GM23338 (cell line): ENCODE measurements around the gene NCLN. TPM values are rescaled to one million over a fixed set of nuclear protein-coding genes. Genes with fewer than 3 reads are reported as not detected.

Experiments
- ATAC-seq: fragments of 200-7000 bp; cut with Tn5 transposase; 3 replicates; pipeline ENCODE4 v1.9.1; 2020
- DNase-seq: peaks from one replicate; pipeline ENCODE4 v3.0.0-alpha.2; 2015; ENCODE audit warnings: low spot score
- H2AFZ ChIP-seq: fragments of 200-600 bp; sonication (generic); 2 replicates; pipeline ENCODE4 v1.8.0; 2016; ENCODE audit warnings: antibody characterized with exemption, mild to moderate bottlenecking, moderate library complexity
- H3F3A ChIP-seq: fragments of 200-600 bp; sonication (generic); replicated peaks from 2 replicates; pipeline ENCODE4 v1.8.0; 2017; ENCODE audit warnings: antibody characterized with exemption, mixed run types, low read depth
- H3K27ac ChIP-seq: fragments of 200-600 bp; sonication (generic); 2 replicates; pipeline ENCODE4 v1.6.1; 2016; ENCODE audit warnings: low read depth
- H3K27me3 ChIP-seq: fragments of 200-600 bp; sonication (generic); 2 replicates; pipeline ENCODE4 v1.8.0; 2016; ENCODE audit warnings: mild to moderate bottlenecking, mixed run types, moderate library complexity; ENCODE audit not compliant: insufficient read depth
- H3K36me3 ChIP-seq: fragments of 200-600 bp; sonication (generic); 2 replicates; pipeline ENCODE4 v1.8.0; 2016; ENCODE audit warnings: mild to moderate bottlenecking; ENCODE audit not compliant: insufficient read depth
- H3K4me1 ChIP-seq: fragments of 200-600 bp; sonication (generic); 2 replicates; pipeline ENCODE4 v1.8.0; 2016; ENCODE audit warnings: mild to moderate bottlenecking, moderate library complexity; ENCODE audit not compliant: insufficient read depth
- H3K4me2 ChIP-seq: fragments of 200-600 bp; sonication (generic); 2 replicates; pipeline ENCODE4 v1.7.1; 2017; ENCODE audit warnings: mixed run types
- H3K4me3 ChIP-seq: fragments of 200-600 bp; sonication (generic); 2 replicates; pipeline ENCODE4 v1.6.1; 2016; ENCODE audit warnings: mixed run types
- H3K79me2 ChIP-seq: fragments of 200-600 bp; sonication (generic); replicated peaks from 2 replicates; pipeline ENCODE4 v1.8.0; 2017; ENCODE audit warnings: mild to moderate bottlenecking; ENCODE audit not compliant: insufficient read depth
- H3K9me2 ChIP-seq: fragments of 200-600 bp; sonication (generic); 2 replicates; pipeline ENCODE4 v1.8.0; 2017; ENCODE audit not compliant: insufficient read depth
- H4K20me1 ChIP-seq: fragments of 200-600 bp; sonication (generic); replicated peaks from 2 replicates; pipeline ENCODE4 v1.8.0; 2017; ENCODE audit warnings: mild to moderate bottlenecking; ENCODE audit not compliant: insufficient read depth
- H3K27ac Mint-ChIP-seq: 2 replicates; pipeline ENCODE4 v1.8.0; 2020; ENCODE audit warnings: inconsistent platforms, mild to moderate bottlenecking, moderate library complexity, mixed read lengths
- H3K27me3 Mint-ChIP-seq: 3 replicates; pipeline ENCODE4 v1.8.0; 2022; ENCODE audit warnings: low read depth, mild to moderate bottlenecking, moderate library complexity, mixed read lengths, inconsistent platforms; ENCODE audit not compliant: insufficient read depth, poor library complexity
- H3K36me3 Mint-ChIP-seq: 3 replicates; pipeline ENCODE4 v1.8.0; 2021; ENCODE audit warnings: low read depth, mild to moderate bottlenecking, inconsistent platforms, moderate library complexity, mixed read lengths
- H3K4me1 Mint-ChIP-seq: 3 replicates; pipeline ENCODE4 v1.8.0; 2020; ENCODE audit warnings: mild to moderate bottlenecking, inconsistent platforms, mixed read lengths
- H3K4me3 Mint-ChIP-seq: 3 replicates; pipeline ENCODE4 v1.8.0; 2021; ENCODE audit warnings: moderate library complexity, mild to moderate bottlenecking, inconsistent platforms, mixed read lengths
- H3K9me3 Mint-ChIP-seq: 3 replicates; pipeline ENCODE4 v1.8.0; 2020; ENCODE audit warnings: moderate library complexity, mild to moderate bottlenecking, inconsistent platforms, mixed read lengths
- CTCF ChIP-seq, 2 experiments: fragments of 200-600 bp in 1 of 2; sonication (generic) in 1 of 2; conservative IDR thresholded peaks; 2 replicates each; pipeline versions ENCODE4 v1.5.1 to v1.6.1; 2016 to 2017; ENCODE audit warnings: antibody characterized with exemption in 2 of 2, low read depth in 2 of 2, mild to moderate bottlenecking in 2 of 2, moderate library complexity in 1 of 2
- ETS1 ChIP-seq: IDR thresholded peaks from 2 replicates; pipeline ENCODE4 v1.6.1; 2016; ENCODE audit warnings: antibody characterized with exemption
- EZH2 ChIP-seq: fragments of 200-600 bp; sonication (generic); IDR thresholded peaks from one replicate; pipeline ENCODE4 v1.8.0; 2017; ENCODE audit warnings: antibody characterized with exemption, mild to moderate bottlenecking, low read depth; ENCODE audit not compliant: unreplicated experiment
- JUNB ChIP-seq: IDR thresholded peaks from one replicate; pipeline ENCODE4 v1.6.1; 2016; ENCODE audit warnings: antibody characterized with exemption; ENCODE audit not compliant: unreplicated experiment
- STAT1 ChIP-seq: IDR thresholded peaks from one replicate; pipeline ENCODE4 v1.6.1; 2016; ENCODE audit warnings: antibody characterized with exemption; ENCODE audit not compliant: unreplicated experiment
- ZNF114 ChIP-seq: fragments of 250-450 bp; sonication (Bioruptor Pico); IDR thresholded peaks from 2 replicates; pipeline ENCODE4 v1.5.0; 2020; ENCODE audit warnings: mild to moderate bottlenecking, moderate library complexity
- ZNF462 ChIP-seq: fragments of 250-450 bp; sonication (Bioruptor Pico); IDR thresholded peaks from 2 replicates; pipeline ENCODE4 v1.5.0; 2020; ENCODE audit warnings: mild to moderate bottlenecking, moderate library complexity
- polyA plus RNA-seq: library from polyadenylated mRNA; unstranded; fragments of >200 nt; fragmentation: Nextera tagmentation; extraction: Ambion mirVana; gene quantifications from 2 replicates; pipeline ENCODE4 v1.2.1, GENCODE V29; 2016
- total RNA-seq: library from RNA; depleted of rRNA; stranded (reverse); fragments of >200 nt; shearing (Covaris generic); gene quantifications from 2 replicates; pipeline ENCODE4 v1.2.3, GENCODE V29; 2014

NCLN gene
- total and polyA plus RNA-seq, 2 experiments from 2014 or later, result 85.6 to 125 TPM

GRCh38 chr19:3225169-3225485, 39.4 kb downstream of the NCLN start (continued):
- TF ChIP-seq ZNF462 (CRISPR knock-in tag) (no peak), EZH2 (no peak), STAT1 (no peak), ZNF114 (CRISPR knock-in tag) (no peak), CTCF (conservative IDR thresholded peaks at IDR 0.05; ENCODE audit: low read depth in 2 of 2) (no peak)

- H3K79me2 ChIP-seq, result no peaks in the 10 kb centered on the region
- no peaks in the 10 kb centered on the region for H3K9me2 ChIP-seq
- H3K36me3 ChIP-seq, result no peaks in the 10 kb centered on the region
- DNase-seq, result peak; percentile 48
- no peaks in the 10 kb centered on the region for H3K27me3 ChIP-seq
- Mint-ChIP-seq H3K27me3 (peaks cover 18% of the 10 kb centered on the region), H3K9me3 (no peaks in the 10 kb centered on the region), H3K36me3 (no peaks in the 10 kb centered on the region), H3K27ac (no peak overlapping the region), H3K4me1 (peaks cover 26% of the 10 kb centered on the region), H3K4me3 (peak overlapping the region; percentile 71)
- H3K27ac ChIP-seq, result no peak overlapping the region
- peaks cover 3% of the 10 kb centered on the region for H4K20me1 ChIP-seq
- H3F3A ChIP-seq, result 0 out of 2 replicates have a peak, but pooled peaks cover 2% of the 10 kb centered on the region
- peaks cover 11% of the 10 kb centered on the region for H3K4me1 ChIP-seq
- H3K4me3 ChIP-seq, result peak overlapping the region; percentile 63
- ATAC-seq, result 0 out of 3 replicates have a peak, but pooled peaks have one; percentile 4
- H2AFZ ChIP-seq, result no peak overlapping the region
- H3K4me2 ChIP-seq, result peak overlapping the region; percentile 77
- TF ChIP-seq CTCF (conservative IDR thresholded peaks at IDR 0.05; ENCODE audit: low read depth in 2 of 2) (no peak), JUNB (no peak), ETS1 (no peak)
Observed at GRCh38 chr19:3225677-3226093, 40.0 kb downstream of the NCLN start.
